ENCODE data around the gene EPHB1.

Gene EPHB1

DNA sequence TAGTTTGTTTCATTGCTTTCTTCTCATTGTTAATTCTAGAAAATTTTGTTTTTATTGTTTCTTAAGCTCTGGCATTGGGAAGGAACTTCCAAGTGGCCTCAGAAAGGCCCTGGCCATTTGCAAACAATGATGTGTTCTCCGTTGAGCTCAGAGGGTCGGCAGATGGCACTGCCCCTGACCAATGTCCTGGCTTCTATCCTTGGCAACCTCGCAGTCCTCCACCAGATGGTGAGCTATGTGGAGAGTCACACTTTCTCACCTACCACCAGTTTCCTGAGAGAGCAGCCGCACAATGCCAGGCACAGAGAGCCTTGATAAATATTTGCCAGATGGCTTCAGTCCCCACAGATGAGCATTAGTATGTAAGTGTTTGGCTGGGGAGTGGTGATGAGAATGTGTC is 343.7 kb downstream of the EPHB1 start:
- DNase-seq, result no peak

DNA sequence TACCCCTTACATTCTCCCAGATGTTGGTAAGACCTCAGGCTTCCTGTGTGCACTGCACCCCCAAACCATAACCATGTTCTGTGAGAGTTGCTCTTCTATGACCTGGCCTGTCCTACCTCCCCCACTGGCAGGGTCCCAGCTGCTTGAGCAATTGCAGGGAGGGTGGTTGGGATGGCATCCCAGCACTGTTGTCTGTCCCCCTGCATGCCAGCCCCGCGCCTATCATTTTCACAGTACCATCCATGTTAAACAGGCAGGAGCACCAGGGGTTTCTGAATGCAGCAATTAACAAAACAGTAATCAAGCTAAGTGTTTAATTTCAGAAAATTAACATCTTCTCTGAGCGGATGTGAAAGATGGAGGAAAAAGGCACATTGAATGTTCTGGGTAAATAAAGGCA is 345.5 kb downstream of the EPHB1 start:
- DNase-seq, result no peak

DNA sequence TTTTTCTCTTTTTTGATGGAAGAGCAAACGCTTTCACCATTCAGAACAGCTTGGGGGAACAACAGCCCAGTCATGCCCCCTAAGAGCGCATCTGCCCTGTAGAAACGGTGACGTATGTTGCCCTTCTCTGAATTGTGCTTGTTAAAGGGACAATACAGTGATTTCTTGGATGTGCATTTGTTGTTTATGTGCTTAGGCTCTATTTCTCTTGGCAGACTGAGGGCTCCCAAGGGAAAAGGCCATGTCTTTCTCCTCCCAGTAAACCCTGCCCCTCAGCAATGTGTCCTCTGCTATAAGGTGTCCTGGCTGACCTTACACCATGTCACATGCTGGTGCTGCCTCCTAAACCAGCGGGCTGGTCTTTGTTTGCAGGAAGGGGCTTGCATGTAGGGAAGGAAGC is 346.1 kb downstream of the EPHB1 start:
- no peak for DNase-seq

DNA sequence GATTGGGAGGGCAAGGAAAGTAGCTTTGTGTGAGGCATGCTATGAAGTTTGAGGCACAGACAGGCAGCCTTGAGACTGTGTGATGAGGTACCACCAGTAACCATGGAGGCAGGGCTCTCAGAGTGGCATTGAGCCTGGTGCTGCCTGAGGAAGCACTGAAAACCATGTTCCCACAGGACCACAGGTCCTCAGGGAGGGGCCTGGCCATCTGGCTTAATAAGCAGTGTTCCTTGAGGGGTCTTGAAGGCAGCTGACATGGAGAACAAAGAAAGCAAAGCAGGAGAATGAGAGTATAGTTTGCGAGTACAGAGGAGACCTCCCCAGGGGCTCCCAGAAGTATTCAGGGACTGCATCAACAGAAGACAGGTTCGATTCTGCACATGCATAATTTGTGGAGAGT is 346.6 kb downstream of the EPHB1 start:
- no peak for DNase-seq

DNA sequence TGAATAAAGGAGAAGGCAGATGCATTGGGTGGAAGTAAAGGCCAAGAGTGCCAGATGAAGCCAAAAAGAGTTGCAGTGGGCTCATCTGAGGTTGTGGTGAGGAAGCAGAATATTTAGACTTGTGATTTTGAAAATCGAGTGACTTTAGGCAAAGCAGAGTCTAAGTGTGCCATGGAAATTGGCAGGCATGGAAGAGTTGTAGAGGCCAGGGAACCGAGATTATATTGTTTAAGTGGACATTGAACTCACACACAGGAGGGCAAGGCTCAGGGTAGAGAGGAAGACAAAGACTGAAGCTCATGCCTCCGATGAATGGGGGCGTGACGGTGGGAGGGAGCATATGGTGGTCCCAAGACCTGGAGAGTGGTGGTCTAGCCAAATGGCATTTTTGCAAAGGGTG is 347.5 kb downstream of the EPHB1 start:
- no peak for DNase-seq

DNA sequence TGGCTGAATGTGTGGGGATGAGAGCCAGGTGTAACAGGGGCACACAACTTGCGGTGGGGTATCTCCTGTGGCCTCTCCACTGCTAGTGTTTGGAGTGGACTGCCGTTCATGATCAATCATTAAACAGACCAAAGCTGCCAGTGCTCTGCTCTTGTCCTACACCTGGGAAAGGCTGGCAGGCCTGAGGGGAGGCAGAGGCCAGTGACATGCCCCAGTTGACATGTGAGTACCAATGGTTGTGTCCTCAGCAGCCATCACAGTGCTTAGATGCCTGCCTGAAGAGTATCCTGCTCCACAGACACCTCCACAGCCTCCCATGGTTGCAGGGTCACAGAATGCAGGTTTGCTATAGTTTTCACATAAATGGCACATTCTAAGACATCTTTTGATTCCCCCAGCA is 348.4 kb downstream of the EPHB1 start:
- no peak for DNase-seq

DNA sequence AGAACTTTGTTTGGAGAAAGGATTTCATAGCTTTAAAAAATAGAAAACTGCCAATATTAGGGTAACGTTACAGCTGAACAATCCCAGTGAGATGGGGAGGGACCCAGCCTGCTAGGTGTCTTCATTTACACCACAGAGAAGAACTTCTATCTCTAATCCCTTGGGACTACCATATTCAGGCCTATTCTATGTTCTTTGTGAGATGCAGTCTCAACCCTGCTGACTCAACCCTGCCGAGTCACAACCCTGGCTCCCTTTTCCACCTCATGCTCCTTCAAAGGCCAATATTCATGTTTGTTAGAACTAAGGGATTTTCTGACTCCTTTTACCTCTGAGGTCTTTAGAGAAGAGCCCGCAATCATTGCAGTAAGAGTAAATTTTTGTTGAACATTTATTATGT is 350.5 kb downstream of the EPHB1 start:
- DNase-seq, result no peak

DNA sequence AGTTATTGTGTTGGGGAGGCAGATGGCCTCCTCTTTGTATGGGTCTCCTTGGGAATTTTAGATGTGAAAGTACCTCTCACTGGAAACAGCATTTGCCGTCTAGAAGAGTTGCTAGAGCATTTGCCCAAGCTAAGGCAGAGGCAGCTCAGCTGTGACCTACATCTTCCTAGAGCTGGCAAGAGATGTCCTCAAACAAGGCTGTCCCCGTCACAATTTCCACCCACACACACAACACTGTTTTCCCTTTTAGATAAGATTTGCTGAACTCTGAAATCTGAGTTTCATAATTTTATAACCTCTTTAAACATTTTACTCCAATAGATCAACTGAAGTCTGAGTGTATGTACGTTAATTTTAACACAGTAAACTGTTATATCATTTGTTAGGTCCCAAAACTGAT is 352.6 kb downstream of the EPHB1 start:
- no peak for DNase-seq

DNA sequence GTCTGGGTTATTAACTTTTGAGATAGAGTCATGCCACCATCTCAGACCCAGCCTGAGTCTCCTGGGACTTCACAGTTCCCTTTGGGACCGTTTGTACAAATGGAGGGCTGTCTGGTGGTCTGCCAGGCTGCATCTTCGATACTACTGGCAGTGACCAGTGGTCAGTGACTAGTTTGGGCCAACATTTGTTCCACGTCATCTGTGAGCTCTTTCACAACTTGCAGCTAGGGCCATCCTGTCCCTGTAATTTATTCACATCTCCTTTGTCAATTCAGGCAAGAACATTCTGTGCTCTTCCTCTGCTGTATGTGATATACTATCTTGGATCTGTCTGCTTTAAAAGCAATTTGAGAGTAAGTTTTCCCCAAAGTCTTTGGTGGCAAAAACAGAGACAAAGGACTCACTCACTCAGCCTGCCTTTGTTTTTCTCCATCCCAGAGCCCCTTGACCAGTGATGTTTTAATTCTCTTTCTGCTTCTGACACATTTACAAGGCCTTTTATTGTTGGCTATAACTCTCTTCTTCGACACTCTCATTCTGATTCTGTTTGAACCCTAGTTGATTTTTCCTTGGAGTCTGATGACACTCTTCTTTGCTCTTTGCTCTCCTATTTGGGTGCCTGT is 353.4 kb downstream of the EPHB1 start:
- no peak for DNase-seq

DNA sequence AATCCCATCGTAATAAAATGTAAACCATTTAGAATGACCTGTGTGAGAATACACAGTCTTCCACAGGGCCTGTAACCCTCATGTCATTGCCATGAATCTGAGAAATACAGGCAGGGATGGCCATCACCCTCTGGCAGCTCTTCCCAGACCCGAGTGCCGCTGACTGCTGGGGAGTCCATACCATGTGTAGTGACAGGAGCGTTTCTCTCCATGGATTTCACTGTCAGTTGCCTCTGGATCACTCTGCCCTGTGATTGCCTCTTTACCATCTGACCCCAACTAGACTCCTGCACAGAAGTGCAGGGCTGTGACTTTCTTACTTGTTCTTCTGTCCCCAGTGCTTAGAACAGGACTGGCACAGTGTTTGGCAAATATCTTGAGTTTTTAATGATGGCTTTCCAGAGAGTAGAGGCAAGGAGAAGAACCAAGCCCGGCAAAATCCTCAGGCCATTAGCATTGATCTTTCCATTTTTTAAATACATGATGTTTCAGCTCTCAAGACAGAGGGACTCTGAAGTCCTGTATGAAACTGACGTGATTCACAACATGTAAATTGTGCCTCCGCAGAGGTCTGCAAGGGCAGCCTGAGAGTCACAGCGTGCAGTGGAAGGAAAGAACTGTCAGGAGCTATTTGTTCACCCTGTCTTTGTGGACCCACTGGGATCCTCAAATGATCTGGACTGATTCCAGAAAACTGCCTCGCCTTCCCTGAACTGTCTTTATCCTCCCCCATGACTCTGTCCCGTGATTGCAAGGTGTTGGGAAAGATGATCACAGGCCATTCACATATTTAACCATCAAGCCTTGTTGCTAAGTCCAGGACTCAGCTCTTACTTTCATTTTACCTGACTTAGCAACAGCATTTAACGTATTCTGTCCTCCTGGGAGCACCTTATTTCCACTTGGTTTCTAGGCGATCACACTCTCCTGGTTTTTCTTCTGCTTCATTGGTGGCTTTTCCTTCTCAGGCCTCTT is 354.9 kb downstream of the EPHB1 start:
- no peak for DNase-seq

DNA sequence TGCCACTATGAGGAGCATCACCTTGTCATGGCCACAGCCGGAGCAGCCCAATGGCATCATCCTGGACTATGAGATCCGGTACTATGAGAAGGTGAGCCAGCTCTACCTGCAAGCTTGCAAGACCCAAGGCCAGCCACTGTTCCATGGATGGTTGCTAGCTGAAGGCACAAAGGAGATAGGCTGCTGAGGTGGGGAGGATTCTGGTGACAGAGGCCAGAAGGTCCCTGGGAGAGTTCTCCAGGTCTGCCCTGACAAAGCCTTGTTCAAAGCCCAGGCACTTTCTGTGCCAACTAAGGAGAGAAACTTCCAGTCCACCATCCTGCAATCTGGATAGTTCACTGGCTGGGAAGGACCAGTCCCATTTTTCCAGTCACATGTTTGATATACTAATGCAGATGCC is 359.1 kb downstream of the EPHB1 start:
- DNase-seq, result no peak

DNA sequence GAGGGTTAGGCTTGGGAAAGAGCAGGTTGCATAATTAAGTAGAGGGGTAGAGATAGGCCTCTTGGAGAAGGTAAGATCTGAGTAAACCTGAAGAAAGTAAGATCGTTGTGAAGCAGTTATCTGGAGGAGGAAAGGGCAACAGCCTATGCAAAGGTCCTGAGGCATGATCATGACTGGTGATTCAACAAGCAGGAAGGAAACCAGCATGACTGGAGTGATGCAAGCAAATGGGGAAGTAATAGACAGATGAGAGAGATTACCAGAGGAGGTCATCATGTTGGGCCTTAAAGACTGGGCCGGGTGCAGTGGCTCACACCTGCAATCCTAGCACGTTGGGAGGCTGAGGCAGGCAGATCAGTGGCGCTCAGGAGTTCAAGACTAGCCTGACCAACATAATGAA is 360.2 kb downstream of the EPHB1 start:
- DNase-seq, result no peak

DNA sequence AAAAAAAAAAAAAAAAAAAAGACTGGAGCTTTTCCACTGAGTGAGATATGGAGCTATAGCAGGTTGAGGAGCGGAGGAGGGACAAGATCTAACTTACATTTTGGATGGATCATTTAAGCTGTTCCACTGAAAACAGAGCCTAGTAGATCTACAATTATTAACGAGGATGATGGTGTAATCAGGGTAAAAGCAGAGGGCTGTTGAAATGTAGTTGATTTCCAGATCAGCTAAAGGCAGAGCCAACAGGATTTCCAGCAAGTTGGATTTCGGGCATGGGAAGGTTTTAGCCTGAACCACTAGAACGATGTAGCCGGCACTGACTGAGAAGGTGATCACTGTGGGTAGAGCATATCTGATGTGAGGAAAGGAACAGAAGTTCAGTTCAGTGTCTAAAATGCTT is 360.7 kb downstream of the EPHB1 start:
- no peak for DNase-seq

DNA sequence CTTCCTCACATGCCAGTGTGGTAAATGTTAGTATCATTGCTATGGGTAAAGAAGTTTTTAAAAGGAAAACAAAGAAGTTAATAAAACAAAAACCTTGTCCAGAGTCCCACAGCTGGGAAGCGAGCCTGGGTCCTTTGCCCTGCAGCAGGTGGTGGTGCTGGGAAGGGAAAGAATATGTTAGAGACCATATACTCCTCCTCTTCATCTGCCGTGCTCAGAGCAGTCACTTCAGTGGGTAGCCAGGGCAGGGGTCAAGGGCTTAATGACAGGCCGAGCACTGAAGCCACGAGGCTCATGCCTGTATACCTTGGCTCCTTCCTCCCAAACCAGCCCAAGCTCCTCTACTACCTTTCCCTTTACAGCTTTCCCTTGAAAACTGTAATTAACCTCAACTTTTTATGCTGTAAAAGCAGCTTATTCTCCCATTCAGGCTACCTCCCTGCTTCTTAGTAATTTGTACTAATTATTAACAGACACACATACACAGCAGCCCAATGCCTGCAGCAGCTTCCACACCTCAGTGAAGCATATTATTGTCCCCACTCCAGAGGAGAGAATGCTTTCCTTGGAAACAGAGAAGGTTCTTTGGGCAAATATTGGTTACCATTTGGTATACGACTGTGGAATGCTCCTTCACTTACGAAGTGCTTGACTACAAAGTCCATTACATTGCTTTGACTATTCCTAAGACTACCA is 362.1 kb downstream of the EPHB1 start:
- no peak for DNase-seq

DNA sequence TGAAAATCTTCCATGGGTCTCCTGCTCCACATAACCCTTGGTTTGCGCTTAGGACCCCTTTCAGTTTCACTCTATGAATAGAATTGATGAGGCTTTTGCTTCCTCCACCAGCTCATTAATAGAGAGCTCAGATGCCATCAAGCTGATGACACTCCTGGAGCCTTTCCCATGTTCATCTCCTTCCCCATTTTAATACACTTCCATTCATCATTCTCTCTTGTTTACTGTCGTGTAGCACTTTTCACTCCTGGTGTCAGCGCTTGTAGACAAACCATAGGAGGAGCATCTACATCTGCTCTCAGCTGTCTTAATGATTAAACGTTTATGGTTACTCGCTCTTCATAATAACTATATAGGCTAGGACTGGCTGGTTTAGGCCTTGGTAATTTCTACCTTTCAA is 363.5 kb downstream of the EPHB1 start:
- DNase-seq, result no peak

DNA sequence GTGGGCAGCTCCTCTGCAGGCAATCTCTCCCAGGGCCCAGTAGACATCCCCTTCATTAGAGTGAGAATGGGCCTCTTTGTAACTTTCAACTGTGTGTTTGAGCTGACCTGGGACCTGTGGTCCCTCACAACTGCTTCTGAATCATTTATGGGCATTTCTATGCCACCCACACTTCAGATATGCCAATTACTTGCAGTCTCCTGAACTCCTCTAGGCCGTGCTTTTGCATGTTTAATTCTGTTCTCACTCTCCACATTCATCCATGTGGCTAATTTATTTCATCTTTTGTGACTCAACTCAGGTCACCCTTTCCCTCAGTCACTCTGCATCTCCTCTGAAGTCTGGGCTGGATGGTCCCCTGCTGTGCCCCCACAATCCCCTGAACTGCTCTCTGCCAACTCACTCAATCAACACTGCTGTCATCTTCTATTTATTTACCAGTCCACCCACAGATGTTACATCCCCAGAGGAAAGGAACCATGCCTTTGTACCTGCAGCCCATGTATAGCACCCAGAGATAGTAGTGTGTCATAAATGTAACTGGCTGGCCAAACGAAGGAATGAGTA is 364.7 kb downstream of the EPHB1 start:
- no peak for DNase-seq

DNA sequence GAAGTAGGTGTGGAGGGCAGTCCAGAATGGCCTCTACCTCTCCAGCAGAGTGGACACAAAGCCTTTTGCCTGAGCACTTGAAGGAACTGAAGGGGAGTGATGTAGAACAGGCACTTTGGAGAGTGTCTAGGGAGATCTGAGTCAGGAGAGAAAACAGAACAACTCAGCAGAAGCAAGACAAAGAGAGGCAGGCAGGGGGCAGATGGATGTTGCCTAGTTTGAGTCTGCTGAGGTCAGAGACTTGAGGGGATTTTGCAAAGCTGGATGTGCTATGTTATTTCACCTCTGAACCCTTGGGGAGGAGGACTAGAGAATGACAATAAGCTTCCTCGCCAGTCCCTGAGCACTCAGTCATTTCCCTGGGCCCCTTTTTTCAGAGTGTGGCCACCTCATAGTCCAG is 366.4 kb downstream of the EPHB1 start:
- no peak for DNase-seq

DNA sequence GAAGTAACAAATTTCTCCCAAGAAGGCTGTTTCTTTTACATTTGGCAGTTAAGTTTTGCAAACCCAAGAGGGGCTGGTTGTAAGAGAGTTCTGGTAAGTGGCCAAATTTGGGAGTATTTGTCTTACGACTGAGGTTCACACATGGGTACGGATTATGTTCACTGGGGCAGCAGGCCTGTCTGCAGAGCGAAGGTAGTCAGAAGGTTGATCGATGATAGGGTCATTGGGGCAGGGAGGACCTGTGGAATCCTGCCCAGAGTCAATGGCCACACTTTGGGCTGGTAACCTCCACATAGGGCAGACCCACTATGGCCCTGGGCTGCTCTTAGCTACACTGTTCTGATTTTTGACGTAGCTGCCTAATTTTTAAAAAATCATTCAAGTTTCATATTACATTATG is 368.6 kb downstream of the EPHB1 start:
- no peak for DNase-seq

DNA sequence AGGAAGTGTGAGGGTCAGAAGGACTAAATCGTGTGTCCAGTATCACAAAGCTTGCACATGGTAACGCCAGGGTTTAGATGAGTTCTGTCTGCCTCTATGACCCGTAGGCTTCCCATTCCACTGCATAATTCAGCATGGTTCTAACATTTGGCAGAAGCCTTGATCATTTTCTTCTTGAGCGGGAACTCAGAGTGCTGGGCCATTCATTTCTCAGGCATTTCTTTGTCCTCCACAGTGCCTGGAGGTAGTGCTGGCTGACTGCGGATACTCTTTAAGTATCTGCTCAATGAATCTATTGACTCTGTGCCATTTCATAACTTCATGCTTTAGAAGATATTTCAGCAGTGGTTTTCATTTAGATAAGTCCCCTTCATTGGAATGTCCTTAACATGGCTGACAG is 370.2 kb downstream of the EPHB1 start:
- DNase-seq, result no peak

DNA sequence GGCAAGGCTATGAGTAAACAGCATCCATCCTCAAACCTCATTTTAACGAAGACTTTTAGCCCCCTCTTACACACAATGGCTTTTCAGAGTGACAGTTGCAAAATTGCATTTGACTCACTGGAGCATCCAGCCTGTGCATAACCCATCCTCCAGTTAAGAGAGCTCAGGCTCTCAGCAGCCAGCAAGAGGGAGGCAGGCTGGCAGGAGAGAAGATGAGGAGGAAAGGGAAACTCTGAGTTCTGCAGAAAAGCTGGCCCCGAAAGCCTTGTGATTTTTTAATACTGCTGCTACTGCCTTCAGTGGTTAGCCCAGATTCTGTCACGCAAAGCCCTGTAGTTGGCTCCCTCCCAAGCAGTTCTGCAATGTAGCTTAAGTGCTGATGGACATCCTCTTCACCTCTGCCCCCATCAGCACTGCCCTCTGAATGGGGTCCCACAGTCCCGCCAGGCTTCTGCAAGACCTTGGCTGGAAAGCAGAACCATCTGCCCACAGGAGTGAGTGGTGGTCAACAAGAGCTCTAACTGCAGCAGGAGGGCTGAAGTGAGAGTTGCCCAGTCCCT is 371.3 kb downstream of the EPHB1 start:
- DNase-seq, result no peak

DNA sequence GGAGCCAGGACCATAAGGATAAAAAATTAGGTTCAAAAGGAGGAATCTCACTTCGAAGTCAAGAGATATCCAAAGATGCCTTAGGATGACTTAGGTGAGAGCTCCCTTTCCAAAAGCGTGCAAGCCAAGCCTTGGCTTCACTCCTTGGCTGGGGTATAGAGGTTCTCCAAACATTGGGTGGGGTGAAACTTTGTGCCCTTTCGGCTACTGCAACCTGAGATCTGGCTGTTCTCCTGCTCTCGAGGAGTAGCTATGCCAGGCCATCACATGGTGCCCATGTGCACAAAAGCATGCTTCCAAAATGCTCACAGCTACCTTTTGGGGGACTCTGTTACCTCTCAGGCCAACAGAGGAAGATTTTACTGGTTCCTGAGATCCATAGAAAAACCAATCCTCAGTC is 373.8 kb downstream of the EPHB1 start:
- no peak for DNase-seq

DNA sequence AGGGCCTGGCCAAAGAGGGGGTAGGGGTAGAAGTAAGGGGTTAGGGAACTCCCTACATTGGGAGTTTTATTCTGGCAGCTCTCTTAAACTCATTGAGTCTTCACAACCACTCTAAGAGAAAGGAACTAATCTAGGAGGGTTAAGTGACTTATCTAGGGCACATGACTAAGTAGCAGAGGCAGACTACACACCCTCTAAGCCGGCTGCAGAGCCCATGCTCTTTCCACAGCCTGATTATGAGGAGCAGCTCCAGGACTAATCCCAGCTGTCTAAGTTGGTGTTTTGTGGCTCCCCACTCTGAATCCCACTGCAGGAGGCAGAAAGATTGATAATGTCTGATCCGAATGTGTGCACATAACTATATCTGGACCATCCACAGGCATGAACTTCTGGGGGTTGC is 374.6 kb downstream of the EPHB1 start:
- no peak for DNase-seq

DNA sequence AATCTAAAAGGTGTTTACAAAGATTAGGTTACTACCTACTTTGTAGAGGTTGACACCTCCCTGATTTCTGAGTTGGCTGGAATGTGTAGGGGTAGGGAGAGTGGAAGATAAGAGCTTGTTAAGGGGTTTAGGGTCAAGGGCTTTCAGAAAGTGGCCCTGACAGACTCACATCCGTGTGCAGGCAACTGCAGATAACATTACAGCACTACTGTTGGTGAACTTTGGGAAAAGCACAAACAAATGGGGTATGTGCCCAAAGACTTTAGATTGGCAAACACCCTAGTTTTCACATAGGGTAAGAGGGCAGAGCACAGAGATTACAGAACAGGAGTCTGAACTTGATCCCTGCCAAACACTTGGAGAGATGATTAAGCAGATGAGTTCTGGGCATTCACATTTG is 375.7 kb downstream of the EPHB1 start:
- no peak for DNase-seq
